Esophagus muscularis mucosa (tissue), 4 donors: ENCODE data around the gene MRTFA. TPM values are rescaled to one million over a fixed set of nuclear protein-coding genes. Genes with fewer than 3 reads are reported as not detected.

Source experiments
- DNase-seq: peaks from one replicate; pipeline ENCODE4 v3.0.0-alpha.2; 2017; ENCODE audit errors: extremely low spot score
- H3K27ac ChIP-seq, 4 donors: fragments of 200-600 bp; sonication (generic); replicated peaks in 1 of 4; 1 replicate in 3 of 4; 2 replicates in 1 of 4; pipeline ENCODE4 v1.5.1; 2016 to 2019; ENCODE audit warnings: mild to moderate bottlenecking in 1 of 4
- H3K27me3 ChIP-seq, 4 donors: fragments of 200-600 bp; sonication (generic); one replicate each; pipeline versions ENCODE4 v1.5.1 to v1.6.0; 2016 to 2019
- H3K36me3 ChIP-seq, 4 donors: fragments of 200-600 bp; sonication (generic); one replicate each; pipeline ENCODE4 v1.5.1; 2016 to 2019
- H3K4me1 ChIP-seq, 4 donors: fragments of 200-600 bp; sonication (generic); one replicate each; pipeline ENCODE4 v1.5.1; 2016 to 2019
- H3K4me3 ChIP-seq, 4 donors: fragments of 200-600 bp; sonication (generic); 1 replicate in 2 of 4; 2 replicates in 2 of 4; pipeline ENCODE4 v1.5.1; 2016 to 2019; ENCODE audit warnings: mild to moderate bottlenecking in 4 of 4, moderate library complexity in 1 of 4
- H3K9me3 ChIP-seq, 4 donors: fragments of 200-600 bp; sonication (generic); 1 replicate in 3 of 4; 2 replicates in 1 of 4; pipeline ENCODE4 v1.5.1; 2016 to 2019
- CTCF ChIP-seq, 3 experiments: fragments of 200-600 bp in 2 of 3; fragments of 450-650 bp in 1 of 3; sonication (generic) in 2 of 3; IDR thresholded peaks; one replicate each; pipeline ENCODE4 v1.5.1; 2017 to 2019; ENCODE audit warnings: antibody characterized with exemption in 3 of 3, mild to moderate bottlenecking in 2 of 3, moderate library complexity in 1 of 3
- EP300 ChIP-seq: sonication (generic); formaldehyde crosslinking; IDR thresholded peaks from one replicate; pipeline ENCODE4 v1.6.1; 2017; ENCODE audit warnings: antibody characterized with exemption
- POLR2A ChIP-seq: fragments of 450-650 bp; IDR thresholded peaks from one replicate; pipeline ENCODE4 v1.6.1; 2017; ENCODE audit warnings: antibody characterized with exemption, moderate library complexity, mild to moderate bottlenecking, low read depth
- POLR2AphosphoS5 ChIP-seq, 2 donors: sonication (generic); formaldehyde crosslinking; IDR thresholded peaks; one replicate each; pipeline ENCODE4 v1.6.1; 2017; ENCODE audit warnings: antibody characterized with exemption in 2 of 2
- WGBS: methylation state at CpG from one replicate; pipeline ENCODE4 v1.1.5; 2018; 5-methylcytosine and 5-hydroxymethylcytosine counted together
- intact Hi-C: fragments of 100-400 bp; cut with DNase I; formaldehyde crosslinking; loops from one replicate; pipeline ENCODE4 v1.15.1; 2023
- total RNA-seq, 4 donors: library from RNA; depleted of rRNA; stranded (reverse); fragments of >200 nt; gene quantifications; one replicate each; pipeline versions ENCODE4 v1.1.0 to v1.2.1, GENCODE V29; 2016

Gene MRTFA
- total RNA-seq, 4 donors from 2014 or later, result 55.6 to 88.7 (median 73.6) TPM

- no peaks in the 10 kb centered on the region for H3K36me3 ChIP-seq
- no peaks in the 10 kb centered on the region for H3K9me3 ChIP-seq
- H3K27ac ChIP-seq, result peak overlapping the region in 1 of 4 donors; percentile 7
- no peak overlapping the region for H3K4me3 ChIP-seq
- H3K4me1 ChIP-seq, result peaks cover 41 to 66% (median 54%) of the 10 kb centered on the region in 4 donors
- H3K27me3 ChIP-seq, result no peaks in the 10 kb centered on the region
- no peak for DNase-seq
- TF ChIP-seq CTCF (IDR thresholded peaks at IDR 0.05) (peak; percentile 48 to 65 (median 53)), EP300 (no peak)
- intact Hi-C loops, result loop anchor here (5.0 kb wide), 1 partner anchor 50 kb away; no protein-coding TSS in a partner anchor
- WGBS, result 42% methylated on average over 3 of the region's 3 CpGs
Measured at GRCh38 chr22:40487663-40488249, 148.8 kb downstream of the MRTFA start.

- H3K36me3 ChIP-seq, result no peaks in the 10 kb centered on the region
- 85% methylated on average over 2 of the region's 2 CpGs for WGBS
- no peaks in the 10 kb centered on the region for H3K9me3 ChIP-seq
- intact Hi-C loops, result loop anchor here (5.0 kb wide), 1 partner anchor 50 kb away; no protein-coding TSS in a partner anchor
- no peaks in the 10 kb centered on the region for H3K27me3 ChIP-seq
- no peak overlapping the region for H3K4me3 ChIP-seq
- TF ChIP-seq POLR2AphosphoS5 (IDR thresholded peaks at IDR 0.05), result no peak
- TF ChIP-seq CTCF (IDR thresholded peaks at IDR 0.05), result no peak
- TF ChIP-seq POLR2A, result no peak
- TF ChIP-seq EP300, result no peak
- peaks cover 40 to 66% (median 47%) of the 10 kb centered on the region in 4 donors for H3K4me1 ChIP-seq
- peak overlapping the region in 1 of 4 donors; percentile 7 for H3K27ac ChIP-seq
- no peak for DNase-seq
Measured at GRCh38 chr22:40486962-40487602, 149.4 kb downstream of the MRTFA start.

- H3K9me3 ChIP-seq, result no peaks in the 10 kb centered on the region
Measured at GRCh38 chr22:40485813-40486667, 150.5 kb downstream of the MRTFA start.

More at GRCh38 chr22:40485813-40486667, 150.5 kb downstream of the MRTFA start:
- Histone ChIP-seq H3K36me3 (no peaks in the 10 kb centered on the region), H3K4me3 (no peak overlapping the region), H3K27ac (no peak overlapping the region), H3K27me3 (no peaks in the 10 kb centered on the region), H3K4me1 (peaks cover 37 to 63% (median 40%) of the 10 kb centered on the region in 4 donors)
- TF ChIP-seq POLR2AphosphoS5 (IDR thresholded peaks at IDR 0.05) (no peak), POLR2A (no peak), CTCF (IDR thresholded peaks at IDR 0.05) (no peak), EP300 (no peak)
- 61% methylated on average over 9 of the region's 12 CpGs for WGBS
- no peak for DNase-seq
- intact Hi-C loops, result loop anchor here (5.0 kb wide), 1 partner anchor 49 kb away; no protein-coding TSS in a partner anchor
